ENCODE data around the gene PDGFA. TPM values are rescaled to one million over a fixed set of nuclear protein-coding genes. Genes with fewer than 3 reads are reported as not detected.

The PDGFA gene
- polyA plus RNA-seq, 1 donor (not counting 4 experiments of a cell fraction or from before 2014, with no cell fraction given), result 14.8 TPM

GRCh38 chr7:531777-532176 is 12.1 kb upstream of the PDGFA start:
- dilution Hi-C loops (cut with MboI; ENCODE audit: extremely low pct_ligation_motif_present, low sequenced_read_pairs), result no loop called here
- H4K20me1 ChIP-seq (ENCODE audit: control insufficient read depth, extremely low read depth, insufficient read depth, low read length), result no peaks in the 10 kb centered on the region
- no peaks in the 10 kb centered on the region for H3K4me1 ChIP-seq (ENCODE audit: control insufficient read depth, extremely low read depth, insufficient read depth, low read length)
- no peaks in the 10 kb centered on the region for H3K9me3 ChIP-seq (ENCODE audit: control insufficient read depth, low read depth, low read length)
- no peaks in the 10 kb centered on the region for H3K9me1 ChIP-seq (ENCODE audit: control insufficient read depth, extremely low read depth, insufficient read depth, low read length)
- H3K9ac ChIP-seq (ENCODE audit: control insufficient read depth, extremely low read depth, insufficient read depth, low read length), result no peak overlapping the region
- H3K27me3 ChIP-seq (ENCODE audit: control insufficient read depth, extremely low read depth, insufficient read depth, low read length), result peaks cover 5% of the 10 kb centered on the region
- H3K79me2 ChIP-seq (ENCODE audit: control insufficient read depth, insufficient read depth, low read length), result no peaks in the 10 kb centered on the region
- H3K27ac ChIP-seq (ENCODE audit: control insufficient read depth, insufficient read depth, low read length), result no peak overlapping the region
- TF ChIP-seq EZH2 (IDR thresholded peaks at IDR 0.05; ENCODE audit: low read length), result no peak
- no peak for TF ChIP-seq CTCF (optimal IDR thresholded peaks at IDR 0.05 in 1 of 3, IDR thresholded peaks at IDR 0.05 in 1 of 3, conservative IDR thresholded peaks at IDR 0.05 in 1 of 3; ENCODE audit: extremely low read depth in 1 of 3, insufficient read depth in 2 of 3, low read length in 3 of 3)
- no peak for DNase-seq (ENCODE audit: low read depth, low spot score)
- H3K4me2 ChIP-seq (ENCODE audit: control insufficient read depth, extremely low read depth, insufficient read depth, low read depth, low read length), result no peak overlapping the region
- H3K4me3 ChIP-seq (ENCODE audit: control insufficient read depth in 2 of 3, extremely low read depth in 1 of 3, insufficient read depth in 2 of 3, low read depth in 1 of 3, low read length in 3 of 3), result no peak overlapping the region
- no peaks in the 10 kb centered on the region for H3K36me3 ChIP-seq (ENCODE audit: control insufficient read depth in 2 of 2, extremely low read depth in 1 of 2, insufficient read depth in 2 of 2, low read length in 2 of 2)
- FAIRE-seq, result no peak
- no peak overlapping the region for H2AFZ ChIP-seq (ENCODE audit: control insufficient read depth, low read length)

GRCh38 chr7:528451-528850 is 8.8 kb upstream of the PDGFA start:
- Histone ChIP-seq H3K9me1 (ENCODE audit: control insufficient read depth, extremely low read depth, insufficient read depth, low read length) (no peaks in the 10 kb centered on the region), H3K79me2 (ENCODE audit: control insufficient read depth, insufficient read depth, low read length) (no peaks in the 10 kb centered on the region), H3K4me1 (ENCODE audit: control insufficient read depth, extremely low read depth, insufficient read depth, low read length) (peaks cover 10% of the 10 kb centered on the region), H3K27me3 (ENCODE audit: control insufficient read depth, extremely low read depth, insufficient read depth, low read length) (peaks cover 3% of the 10 kb centered on the region), H4K20me1 (ENCODE audit: control insufficient read depth, extremely low read depth, insufficient read depth, low read length) (no peaks in the 10 kb centered on the region), H3K36me3 (ENCODE audit: control insufficient read depth in 2 of 2, extremely low read depth in 1 of 2, insufficient read depth in 2 of 2, low read length in 2 of 2) (no peaks in the 10 kb centered on the region), H3K4me3 (ENCODE audit: control insufficient read depth in 2 of 3, extremely low read depth in 1 of 3, insufficient read depth in 2 of 3, low read depth in 1 of 3, low read length in 3 of 3) (no peak overlapping the region), H3K9me3 (ENCODE audit: control insufficient read depth, low read depth, low read length) (no peaks in the 10 kb centered on the region), H3K27ac (ENCODE audit: control insufficient read depth, insufficient read depth, low read length) (no peak overlapping the region), H2AFZ (ENCODE audit: control insufficient read depth, low read length) (no peak overlapping the region), H3K9ac (ENCODE audit: control insufficient read depth, extremely low read depth, insufficient read depth, low read length) (no peak overlapping the region), H3K4me2 (ENCODE audit: control insufficient read depth, extremely low read depth, insufficient read depth, low read depth, low read length) (no peak overlapping the region)
- no peak for TF ChIP-seq EZH2 (IDR thresholded peaks at IDR 0.05; ENCODE audit: low read length)
- TF ChIP-seq CTCF (optimal IDR thresholded peaks at IDR 0.05 in 1 of 3, IDR thresholded peaks at IDR 0.05 in 1 of 3, conservative IDR thresholded peaks at IDR 0.05 in 1 of 3; ENCODE audit: extremely low read depth in 1 of 3, insufficient read depth in 2 of 3, low read length in 3 of 3), result no peak
- dilution Hi-C loops (cut with MboI; ENCODE audit: extremely low pct_ligation_motif_present, low sequenced_read_pairs), result no loop called here
- no peak for FAIRE-seq
- DNase-seq (ENCODE audit: low read depth, low spot score), result no peak
